HuH-7.5 (cell line): ENCODE data around the gene TAGAP.

Experiments used
- DNase-seq: peaks from one replicate; pipeline ENCODE4 v3.0.0; 2011; ENCODE audit warnings: low spot score

The TAGAP gene

GRCh38 chr6:159071843-159072769 is 27.3 kb upstream of the TAGAP start:
- no peak for DNase-seq

- no peak for DNase-seq
Measured at GRCh38 chr6:159068904-159069578, 24.2 kb upstream of the TAGAP start.

- no peak for DNase-seq
Measured at GRCh38 chr6:159067334-159067733, 22.5 kb upstream of the TAGAP start.

GRCh38 chr6:159066483-159066882 is 21.7 kb upstream of the TAGAP start:
- DNase-seq: no peak

GRCh38 chr6:159065759-159066329 is 21.1 kb upstream of the TAGAP start:
- DNase-seq: no peak

- no peak for DNase-seq
Measured at GRCh38 chr6:159065091-159065490, 20.3 kb upstream of the TAGAP start.

GRCh38 chr6:159064477-159064876 is 19.7 kb upstream of the TAGAP start:
- DNase-seq: no peak

- DNase-seq: no peak
Measured at GRCh38 chr6:159063549-159063948, 18.8 kb upstream of the TAGAP start.

- no peak for DNase-seq
Measured at GRCh38 chr6:159062976-159063375, 18.2 kb upstream of the TAGAP start.

- no peak for DNase-seq
Measured at GRCh38 chr6:159062564-159062945, 17.8 kb upstream of the TAGAP start.

GRCh38 chr6:159061805-159062563 is 17.2 kb upstream of the TAGAP start:
- no peak for DNase-seq

- DNase-seq: no peak
Measured at GRCh38 chr6:159061146-159061545, 16.4 kb upstream of the TAGAP start.

- no peak for DNase-seq
Measured at GRCh38 chr6:159059885-159060506, 15.2 kb upstream of the TAGAP start.

- DNase-seq: no peak
Measured at GRCh38 chr6:159059141-159059540, 14.3 kb upstream of the TAGAP start.

- DNase-seq: no peak
Measured at GRCh38 chr6:159056899-159057298, 12.1 kb upstream of the TAGAP start.

- no peak for DNase-seq
Measured at GRCh38 chr6:159056432-159056831, 11.6 kb upstream of the TAGAP start.

- DNase-seq: no peak
Measured at GRCh38 chr6:159056003-159056402, 11.2 kb upstream of the TAGAP start.

GRCh38 chr6:159053781-159054398 is 9.1 kb upstream of the TAGAP start:
- no peak for DNase-seq

GRCh38 chr6:159052720-159053119 is 7.9 kb upstream of the TAGAP start:
- DNase-seq: no peak

GRCh38 chr6:159047891-159048685 is 3.3 kb upstream of the TAGAP start:
- DNase-seq: no peak

GRCh38 chr6:159045801-159046200 is 1.0 kb upstream of the TAGAP start:
- DNase-seq: no peak
